ENCODE results near the gene REPS1.

The REPS1 gene

DNA sequence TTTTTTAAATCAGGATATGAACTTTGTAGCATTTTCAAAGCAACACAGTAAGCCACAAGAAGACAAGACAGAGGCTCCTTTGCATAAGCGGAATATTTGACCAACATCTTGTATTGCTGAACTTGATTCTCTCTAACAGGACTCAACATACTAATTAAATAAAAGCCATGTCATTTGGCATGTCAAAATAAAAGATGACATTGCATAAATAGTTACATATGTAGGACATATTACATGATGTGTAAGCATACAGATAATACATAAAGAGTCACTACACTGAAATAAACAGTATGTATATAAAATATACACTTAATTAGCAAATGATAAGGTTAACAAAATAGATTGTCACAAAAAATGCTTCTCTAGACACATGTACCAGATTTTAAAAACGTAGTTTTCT lies 62.2 kb downstream of the REPS1 start:
- no peak for DNase-seq (ENCODE audit: low read depth in 2 of 2)

DNA sequence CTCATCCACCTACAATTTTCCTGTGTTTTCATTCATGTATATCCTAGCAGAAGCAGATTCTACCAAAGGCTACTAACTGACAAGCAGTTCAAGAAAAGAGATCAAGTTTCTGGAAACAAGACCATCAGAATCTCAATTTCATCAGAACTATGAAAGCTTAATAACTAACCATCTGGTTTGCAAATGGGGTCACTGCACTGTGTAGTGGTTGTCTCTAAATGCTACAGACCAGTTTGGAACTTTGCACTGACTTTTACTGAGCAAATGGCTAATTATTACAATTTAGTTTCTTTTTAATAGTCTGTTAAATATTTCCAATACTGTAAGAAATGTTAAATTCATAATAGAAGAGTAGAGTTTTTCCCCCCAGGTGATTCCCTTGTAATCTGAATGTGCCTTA lies 64.5 kb downstream of the REPS1 start:
- DNase-seq (ENCODE audit: low read depth in 2 of 2): no peak

DNA sequence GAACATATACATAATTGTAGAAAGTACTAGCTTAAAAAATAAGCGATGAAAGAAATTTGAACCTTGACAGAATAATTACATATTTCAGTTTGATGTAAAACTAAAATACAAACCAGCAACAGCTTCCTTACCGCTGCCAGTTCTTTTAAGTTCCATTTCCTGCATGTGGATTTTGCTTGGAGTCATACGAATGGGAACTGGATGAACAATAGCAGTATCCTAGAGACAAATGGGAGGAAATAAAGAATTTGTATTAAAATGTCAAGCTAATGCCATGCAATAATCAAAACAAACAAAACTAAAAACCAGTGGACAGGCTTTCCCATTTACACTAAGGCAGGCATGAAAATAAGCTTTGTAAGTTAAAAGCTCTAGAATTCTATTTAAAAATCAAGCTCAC lies 67.1 kb downstream of the REPS1 start:
- DNase-seq (ENCODE audit: low read depth in 2 of 2): no peak

DNA sequence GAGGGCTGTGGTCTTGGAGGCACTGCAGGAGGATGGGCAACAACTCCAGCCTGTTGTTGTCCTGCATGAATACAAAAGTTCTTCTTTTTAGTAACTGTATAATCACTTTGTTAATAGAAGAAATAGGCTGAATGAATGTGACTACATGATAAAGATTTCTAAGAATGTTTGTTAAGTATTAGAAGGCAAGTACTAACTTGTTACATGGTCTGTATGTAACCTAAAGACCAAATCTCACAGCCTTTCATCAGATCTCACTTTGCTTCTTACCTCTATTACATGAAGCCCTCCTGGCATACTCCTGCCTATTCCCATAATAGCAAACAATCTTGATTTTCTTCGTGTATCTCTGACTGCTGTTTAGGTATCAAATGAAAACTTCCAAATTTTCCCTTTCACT lies 73.4 kb downstream of the REPS1 start:
- no peak for DNase-seq (ENCODE audit: low read depth in 2 of 2)

DNA sequence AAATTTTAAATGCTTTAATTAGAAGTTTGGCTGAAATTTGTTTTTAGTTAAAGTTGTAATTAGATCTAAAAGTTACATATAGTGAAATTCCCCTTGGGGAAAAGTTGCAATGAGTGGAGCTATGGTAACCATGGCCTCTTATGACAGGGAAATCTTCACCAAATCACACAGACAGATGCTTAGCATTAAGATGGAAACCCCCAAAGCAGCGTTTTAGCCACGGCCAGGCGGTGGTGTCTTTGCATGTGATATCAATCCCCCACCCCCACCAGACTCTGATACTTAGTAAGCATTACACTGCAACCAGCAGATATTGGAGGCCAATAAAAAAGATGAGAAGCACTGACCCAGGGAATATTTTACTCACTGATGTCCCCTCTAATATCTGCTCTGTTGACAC lies 75.7 kb downstream of the REPS1 start:
- no peak for DNase-seq (ENCODE audit: low read depth in 2 of 2)

DNA sequence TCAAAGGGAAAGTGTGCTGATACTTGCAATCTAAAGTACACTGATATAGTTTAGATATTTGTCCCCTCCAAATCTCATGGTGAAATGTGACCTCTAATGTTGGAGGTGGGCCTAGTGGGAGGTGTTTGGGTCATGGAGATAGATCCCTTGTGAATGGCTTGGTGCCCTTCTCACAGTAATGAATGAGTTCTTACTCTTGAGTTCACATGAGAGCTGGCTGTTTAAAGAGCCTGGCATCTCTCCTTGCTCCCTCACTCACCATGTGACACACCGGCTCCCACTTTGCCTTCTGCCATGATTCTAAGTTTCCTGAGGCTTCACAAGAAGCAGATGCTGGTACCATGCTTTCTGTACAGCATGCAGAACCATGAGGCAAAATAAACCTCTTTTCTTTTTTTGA lies 78.1 kb downstream of the REPS1 start:
- no peak for DNase-seq (ENCODE audit: low read depth in 2 of 2)

DNA sequence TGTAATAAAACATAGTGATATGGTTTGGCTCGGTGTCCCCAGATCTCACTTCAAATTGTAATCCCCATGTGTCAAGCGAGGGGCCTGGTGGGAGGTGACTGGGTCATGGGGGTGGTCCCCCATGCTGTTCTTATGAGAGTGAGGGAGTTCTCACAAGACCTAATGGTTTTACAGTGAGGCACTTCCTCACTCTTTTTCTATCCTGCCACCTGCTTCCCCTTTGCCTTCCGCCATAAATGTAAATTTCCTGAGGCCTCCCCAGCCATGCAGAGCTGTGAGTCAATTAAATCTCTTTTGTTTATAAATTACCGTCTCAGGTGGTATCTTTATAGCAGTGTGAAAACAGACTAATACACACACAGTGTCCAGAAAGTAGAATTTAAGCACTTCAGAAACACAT lies 78.5 kb downstream of the REPS1 start:
- DNase-seq (ENCODE audit: low read depth in 2 of 2): no peak

DNA sequence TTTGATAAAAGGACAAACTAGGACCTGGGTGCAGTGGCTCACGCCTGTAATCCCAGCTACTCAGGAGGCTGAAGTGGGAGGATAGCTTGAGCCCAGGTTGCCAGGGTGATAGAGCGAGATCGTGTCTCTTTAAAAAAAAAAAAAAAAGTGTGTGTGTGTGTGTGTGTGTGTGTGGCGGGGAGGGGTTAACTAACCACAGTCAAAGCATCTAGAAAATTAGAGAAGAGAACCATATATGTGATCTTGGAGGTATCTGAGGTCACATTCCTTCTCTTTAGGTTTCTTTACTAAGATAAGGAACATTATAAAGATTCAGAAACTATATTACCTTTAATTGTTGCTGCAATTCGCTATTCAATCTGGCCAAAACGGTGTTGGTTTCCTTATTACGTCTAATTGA lies 80.9 kb downstream of the REPS1 start:
- DNase-seq (ENCODE audit: low read depth in 2 of 2): no peak

DNA sequence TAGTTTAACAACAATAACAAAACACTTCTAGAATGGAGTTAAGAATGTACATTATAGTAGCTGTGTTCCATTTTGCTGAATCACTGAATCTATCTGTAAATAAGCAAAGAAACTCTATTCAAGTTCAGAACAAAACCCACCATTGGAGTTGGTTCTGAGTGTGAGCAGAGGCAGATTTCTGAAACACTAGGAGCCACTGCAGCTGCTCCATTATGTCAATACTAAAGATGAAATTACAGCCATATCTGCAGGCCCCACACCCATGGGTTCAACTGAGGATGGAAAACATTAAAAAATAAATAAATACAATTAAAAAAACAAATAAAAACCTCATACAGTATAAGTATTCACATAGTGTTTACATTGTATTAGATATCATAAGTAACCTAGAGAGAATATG lies 91.0 kb downstream of the REPS1 start:
- DNase-seq (ENCODE audit: low read depth in 2 of 2): no peak

DNA sequence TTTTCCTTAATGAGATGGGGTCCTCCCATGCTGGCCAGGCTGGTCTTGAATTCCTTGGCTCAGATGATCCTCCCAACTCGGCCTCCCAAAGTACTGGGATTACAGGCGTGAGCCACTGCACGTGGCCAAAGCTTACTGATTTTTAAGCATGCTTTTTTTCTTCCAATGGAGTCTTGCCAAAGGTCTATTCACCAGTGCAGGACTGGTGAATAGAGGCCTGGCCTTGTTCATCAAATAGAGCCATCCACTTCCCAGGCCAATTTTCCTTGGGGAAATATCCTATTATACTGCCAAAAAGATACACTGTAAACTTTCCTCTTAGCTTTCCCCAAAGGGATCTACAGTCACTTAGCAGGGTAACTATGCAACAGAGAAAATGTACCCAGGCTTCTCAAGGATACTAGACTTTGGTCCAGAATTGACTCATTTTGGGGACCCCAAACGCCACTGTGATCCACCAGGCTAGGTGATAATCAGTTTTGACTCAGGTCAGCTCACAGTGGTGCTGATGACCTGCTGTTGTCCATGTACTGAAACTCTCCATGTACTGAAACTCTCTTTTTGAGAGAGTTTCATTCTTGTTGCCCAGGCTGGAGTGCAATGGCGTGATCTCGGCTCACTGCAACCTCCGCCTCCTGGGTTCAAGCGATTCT lies 91.8 kb downstream of the REPS1 start:
- DNase-seq (ENCODE audit: low read depth in 2 of 2): no peak

DNA sequence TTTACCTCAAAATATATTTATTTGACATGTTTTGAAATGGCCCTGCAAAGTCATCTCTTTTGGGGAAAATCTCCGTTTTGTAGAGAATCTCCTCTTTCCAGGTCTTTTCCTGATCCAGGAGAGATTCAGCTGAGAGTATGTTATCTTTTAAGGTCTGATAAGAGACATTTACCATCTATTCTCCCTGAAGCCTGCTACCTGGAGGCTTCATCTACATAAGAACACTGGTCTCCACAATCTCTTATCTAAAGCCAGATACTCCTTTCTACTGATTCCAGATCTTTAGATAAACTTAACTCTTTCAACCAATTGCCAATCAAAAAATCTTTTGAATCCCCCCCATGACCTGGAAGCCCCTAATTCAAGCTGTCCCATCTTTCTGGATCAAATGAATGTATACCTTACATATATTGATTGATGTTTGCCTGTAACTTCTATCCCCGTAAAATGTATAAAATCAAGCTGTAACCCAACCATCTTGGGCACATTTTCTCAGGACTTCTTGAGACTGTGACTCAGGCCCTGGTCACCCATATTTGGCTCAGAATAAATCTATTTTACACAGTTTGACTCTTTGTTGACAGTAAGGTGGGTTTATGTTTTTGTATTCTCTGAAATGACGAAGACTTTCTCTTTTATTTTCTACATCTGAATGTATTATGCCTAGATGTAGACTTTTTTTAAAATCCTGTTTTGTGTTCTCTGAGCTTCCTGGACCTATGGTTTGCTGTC lies 96.6 kb downstream of the REPS1 start:
- no peak for DNase-seq (ENCODE audit: low read depth in 2 of 2)

DNA sequence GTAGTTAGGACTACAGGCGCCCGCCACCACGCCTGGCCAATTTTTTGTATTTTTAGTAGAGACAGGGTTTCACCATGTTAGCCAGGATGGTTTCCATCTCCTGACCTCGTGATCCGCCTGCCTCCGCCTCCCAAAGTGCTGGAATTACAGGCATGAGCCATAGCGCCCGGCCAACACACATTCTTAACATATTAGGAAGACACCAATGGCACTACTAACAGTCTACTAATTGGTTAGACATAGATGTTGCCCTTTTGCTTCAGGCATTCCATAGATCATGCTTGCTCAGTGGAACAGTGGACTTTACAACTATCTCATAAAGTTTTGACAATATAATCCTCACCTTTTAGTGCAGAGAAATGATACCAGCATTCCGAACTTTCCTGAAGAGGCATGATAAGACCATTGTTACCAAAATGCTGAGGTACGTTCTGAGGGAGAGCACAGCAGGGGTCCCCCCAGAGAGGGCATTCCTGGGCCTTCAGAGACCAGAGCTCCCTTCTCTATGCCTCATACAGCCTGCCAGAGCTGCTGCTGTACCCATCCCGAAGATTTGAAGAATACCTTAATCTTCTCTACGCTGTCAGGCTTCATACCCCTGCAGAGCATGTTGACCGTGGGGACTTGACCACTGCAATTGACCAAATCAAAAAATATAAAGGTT lies 102.8 kb downstream of the REPS1 start:
- no peak for DNase-seq (ENCODE audit: low read depth in 2 of 2)

DNA sequence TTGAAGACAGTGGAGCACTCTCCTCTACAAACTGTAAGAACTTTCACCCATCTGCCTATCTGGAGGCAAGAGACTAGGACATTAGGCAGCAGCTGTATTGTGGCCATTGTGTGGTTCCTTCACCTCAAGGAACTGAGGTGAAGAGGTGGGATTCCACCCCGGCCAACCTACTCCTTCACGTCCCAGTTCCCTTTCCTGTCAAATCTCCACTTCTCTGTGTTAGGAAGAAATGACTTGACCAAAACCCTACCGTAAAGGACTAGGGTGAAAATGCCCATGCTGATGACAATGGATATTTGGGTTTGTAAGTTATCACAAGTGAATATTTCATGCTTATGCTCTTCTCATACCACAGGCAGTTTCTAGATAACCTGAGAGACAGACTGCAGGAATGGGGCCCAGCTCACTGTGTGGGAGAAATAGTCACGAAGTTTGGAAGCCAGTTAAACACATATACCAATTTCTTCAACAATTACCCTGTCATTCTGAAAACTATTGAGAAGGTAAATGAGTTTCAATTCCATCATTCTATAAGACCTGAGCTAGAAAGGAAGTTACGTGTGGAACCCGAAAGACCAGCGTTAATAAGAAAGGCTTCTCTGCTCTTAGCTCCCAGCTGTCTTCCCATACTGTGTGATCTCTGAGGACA lies 105.6 kb downstream of the REPS1 start:
- no peak for DNase-seq (ENCODE audit: low read depth in 2 of 2)

DNA sequence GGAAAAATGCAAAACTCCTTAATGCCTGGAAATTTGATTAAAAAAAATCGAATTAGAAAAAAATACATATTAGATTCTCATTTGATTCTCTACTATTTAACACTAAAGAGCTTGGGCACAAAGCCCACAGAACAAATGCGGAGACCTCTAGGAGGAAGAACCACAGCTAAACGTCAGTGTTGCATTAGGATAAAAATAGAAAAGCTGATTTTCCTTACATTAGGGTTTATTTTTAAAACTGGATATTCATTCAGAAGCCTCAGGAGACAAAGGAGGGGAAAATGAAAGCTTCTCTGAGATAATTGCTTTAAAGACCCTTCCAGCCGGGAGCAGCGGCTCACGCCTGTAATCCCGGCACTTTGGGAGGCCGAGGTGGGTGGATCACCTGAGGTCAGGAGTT lies 114.9 kb downstream of the REPS1 start:
- DNase-seq (ENCODE audit: low read depth in 2 of 2): no peak

DNA sequence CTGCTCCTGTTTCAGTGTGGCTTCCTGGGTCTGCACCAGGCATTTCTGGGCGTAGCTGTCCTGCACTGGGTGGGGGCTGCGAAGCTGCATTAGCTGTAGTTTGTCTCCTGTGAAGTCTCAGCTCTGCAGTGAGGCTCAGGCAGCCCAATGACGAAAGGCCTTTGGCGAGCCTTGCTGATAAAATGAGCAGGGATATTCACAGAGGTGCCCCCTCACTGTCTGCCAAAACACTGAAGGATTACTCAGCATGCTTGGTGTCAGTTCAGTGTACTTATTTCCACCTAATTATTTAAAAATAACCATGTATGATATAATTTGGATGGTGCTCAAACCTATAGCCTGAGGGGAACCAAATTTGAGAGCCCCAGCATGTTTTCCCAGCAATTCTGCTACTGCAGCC lies 118.7 kb downstream of the REPS1 start:
- no peak for DNase-seq (ENCODE audit: low read depth in 2 of 2)

DNA sequence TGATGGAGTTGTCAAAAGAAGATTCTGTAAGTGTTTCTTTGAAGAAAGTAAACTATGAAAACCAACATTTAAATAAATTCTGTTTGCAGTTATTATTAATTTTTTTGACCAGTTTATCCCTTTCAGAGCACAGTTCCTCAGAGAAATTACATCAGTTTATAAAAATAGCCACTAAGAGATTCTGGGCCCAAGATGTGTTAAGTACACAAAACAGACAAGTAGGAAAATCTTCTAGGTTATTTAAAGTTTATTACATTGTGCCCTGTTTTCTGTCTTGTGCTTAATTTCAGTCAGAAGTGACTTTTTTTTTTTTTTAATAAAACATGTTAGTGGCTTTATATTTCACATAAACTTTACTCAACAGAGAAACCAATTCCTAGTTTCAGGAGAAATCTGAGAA lies 119.9 kb downstream of the REPS1 start:
- no peak for DNase-seq (ENCODE audit: low read depth in 2 of 2)

DNA sequence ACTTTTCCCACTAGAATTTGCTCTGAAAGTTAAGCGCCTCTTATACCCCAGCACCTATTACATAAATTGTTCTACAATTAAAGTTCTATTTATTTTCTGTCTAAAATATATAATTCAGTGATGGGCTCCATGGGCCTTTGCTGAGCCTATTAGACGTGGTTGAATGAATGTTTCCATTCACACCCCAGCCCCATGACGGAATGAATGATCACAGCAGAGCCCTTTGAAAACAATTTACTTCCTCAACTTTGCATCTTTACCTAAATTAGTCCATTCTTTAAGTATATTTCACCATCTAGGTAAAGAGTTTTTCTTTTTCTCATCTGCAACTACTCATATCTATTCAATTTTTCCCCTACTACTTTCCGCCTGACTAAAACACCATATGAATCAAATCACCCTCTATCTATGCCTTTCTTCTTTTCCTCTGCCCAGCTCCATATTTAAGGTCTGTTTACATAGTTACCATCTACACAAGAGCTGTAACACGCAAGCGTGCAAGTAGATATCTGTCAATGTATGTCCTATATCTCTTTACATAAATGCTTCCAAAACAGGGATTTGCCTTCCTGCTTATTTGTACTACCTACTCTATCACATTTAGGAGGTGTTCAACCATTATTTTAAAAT lies 122.5 kb downstream of the REPS1 start:
- no peak for DNase-seq (ENCODE audit: low read depth in 2 of 2)

DNA sequence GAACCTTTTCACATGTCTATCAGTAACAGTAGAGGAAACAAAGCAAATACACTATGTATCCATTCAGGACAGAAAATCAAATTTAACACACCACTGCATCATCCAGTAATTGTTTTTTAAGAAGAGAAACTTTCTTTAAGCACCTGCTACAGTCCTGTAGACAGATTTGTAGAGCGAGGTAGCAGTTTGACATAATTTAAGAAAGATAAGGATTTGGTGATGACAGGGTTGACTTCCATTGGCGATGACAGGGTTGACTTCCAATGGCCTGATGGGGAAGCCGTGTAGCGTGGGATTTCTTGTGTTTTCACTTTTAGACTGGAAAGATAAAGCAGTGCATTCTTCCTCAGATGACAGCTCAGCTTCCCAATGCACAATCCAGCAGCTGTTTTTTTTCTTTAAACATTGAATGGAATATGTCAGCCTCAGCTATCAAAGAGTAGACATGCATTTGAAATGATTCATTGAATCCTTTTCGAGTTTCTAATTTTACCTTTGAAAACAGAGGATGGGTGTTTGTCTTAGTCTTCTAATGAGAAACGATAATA lies 123.6 kb downstream of the REPS1 start:
- no peak for DNase-seq (ENCODE audit: low read depth in 2 of 2)

DNA sequence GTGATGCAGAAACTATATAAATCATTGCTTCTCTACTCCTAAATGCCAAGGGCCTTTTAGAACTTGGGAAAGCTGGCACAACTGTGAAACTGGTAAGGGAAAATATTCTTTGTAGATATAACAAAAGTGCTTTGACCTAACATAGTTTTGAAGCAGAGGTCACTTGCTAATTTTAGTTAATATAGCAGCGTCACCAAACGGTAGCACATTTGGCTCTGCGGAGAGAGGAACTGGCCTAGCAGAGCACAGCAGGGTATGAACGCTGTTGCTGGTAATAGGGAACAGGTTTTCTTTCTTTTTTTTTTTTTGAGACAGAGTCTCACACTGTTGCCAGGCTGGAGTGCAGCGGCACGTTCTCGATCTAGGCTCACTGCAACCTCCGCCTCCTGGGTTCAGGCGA lies 124.7 kb downstream of the REPS1 start:
- no peak for DNase-seq (ENCODE audit: low read depth in 2 of 2)

DNA sequence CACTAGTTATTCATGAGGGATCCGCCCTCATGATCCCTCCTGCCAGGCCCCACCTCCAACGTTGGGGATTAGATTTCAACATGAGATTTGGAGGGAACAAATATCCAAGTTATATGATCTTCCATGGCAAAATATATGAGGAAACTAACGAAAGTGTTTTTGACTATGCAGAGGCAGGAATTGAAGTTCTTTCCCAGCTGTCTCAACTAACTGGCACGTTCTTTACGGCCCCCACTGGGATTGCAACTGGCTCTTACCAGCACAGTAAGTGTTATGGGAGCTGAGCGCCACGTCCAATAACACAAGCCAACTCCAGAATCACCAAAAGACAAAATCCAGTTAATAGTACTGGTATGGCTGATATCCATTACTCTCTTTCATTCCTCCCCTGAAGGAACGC lies 125.6 kb downstream of the REPS1 start:
- no peak for DNase-seq (ENCODE audit: low read depth in 2 of 2)

DNA sequence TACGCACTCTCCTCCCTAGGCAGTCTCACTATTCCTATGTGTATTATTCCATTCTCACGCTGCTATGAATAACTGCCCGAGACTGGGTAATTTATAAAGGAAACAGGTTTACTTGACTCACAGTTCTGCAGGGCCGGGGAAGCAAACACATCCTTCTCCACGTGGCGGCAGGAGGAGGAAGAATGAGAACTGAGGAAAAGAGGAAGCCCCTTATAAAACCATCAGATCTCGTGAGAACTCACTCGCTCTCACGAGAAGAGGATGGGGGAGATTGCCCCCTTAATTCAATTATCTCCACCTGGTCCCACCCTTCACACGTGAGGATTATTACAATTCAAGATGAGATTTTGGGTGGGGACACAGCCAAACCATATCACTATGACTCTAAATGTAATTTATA lies 130.3 kb downstream of the REPS1 start:
- no peak for DNase-seq (ENCODE audit: low read depth in 2 of 2)

DNA sequence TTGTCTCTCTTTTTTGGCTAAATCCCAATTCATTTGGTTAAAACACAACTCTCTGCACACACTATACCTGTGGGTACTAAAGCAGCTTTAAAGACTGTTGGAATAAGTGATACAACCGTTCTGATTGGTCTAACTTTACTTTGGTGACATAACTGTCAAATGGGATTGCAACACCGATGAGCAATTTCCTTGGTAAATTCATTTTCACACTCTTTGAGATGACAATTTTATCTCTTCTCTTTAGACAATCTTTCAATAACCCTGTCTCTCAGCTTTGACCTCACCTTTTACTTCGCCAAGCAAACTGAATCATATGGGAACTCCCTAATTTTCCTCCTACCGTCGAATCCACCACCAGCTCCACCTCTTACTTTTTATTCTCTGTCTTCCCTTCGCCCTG lies 131.4 kb downstream of the REPS1 start:
- no peak for DNase-seq (ENCODE audit: low read depth in 2 of 2)

Measured in stimulated activated CD8-positive, alpha-beta memory T cell treated with anti-CD3 and anti-CD28 coated beads, Interleukin-15, amount 100 ng/mL, for 48 hours (primary cell).